Activated gamma-delta T cell (primary cell): ENCODE measurements around the gene CDH18.

Experiments
- DNase-seq: peaks from one replicate; lab custom pipeline; 2025; lab: John Stamatoyannopoulos, UW

CDH18 gene

GRCh38 chr5:19928562-19929421 lies 59.2 kb downstream of the CDH18 start:
- no peak for DNase-seq

GRCh38 chr5:19927919-19928318 lies 60.1 kb downstream of the CDH18 start:
- no peak for DNase-seq

- DNase-seq: no peak
Observed at GRCh38 chr5:19927170-19927569, 60.8 kb downstream of the CDH18 start.

- no peak for DNase-seq
Observed at GRCh38 chr5:19923742-19924141, 64.3 kb downstream of the CDH18 start.

- DNase-seq: no peak
Observed at GRCh38 chr5:19920761-19921160, 67.2 kb downstream of the CDH18 start.

- no peak for DNase-seq
Observed at GRCh38 chr5:19918780-19919179, 69.2 kb downstream of the CDH18 start.

GRCh38 chr5:19917588-19918122 lies 70.3 kb downstream of the CDH18 start:
- no peak for DNase-seq

- no peak for DNase-seq
Observed at GRCh38 chr5:19910136-19910535, 77.9 kb downstream of the CDH18 start.

- no peak for DNase-seq
Observed at GRCh38 chr5:19904766-19905165, 83.2 kb downstream of the CDH18 start.

- DNase-seq: no peak
Observed at GRCh38 chr5:19903611-19904010, 84.4 kb downstream of the CDH18 start.

- DNase-seq: no peak
Observed at GRCh38 chr5:19902316-19902934, 85.6 kb downstream of the CDH18 start.

GRCh38 chr5:19900269-19900668 lies 87.7 kb downstream of the CDH18 start:
- DNase-seq: no peak

- no peak for DNase-seq
Observed at GRCh38 chr5:19891658-19892057, 96.3 kb downstream of the CDH18 start.

GRCh38 chr5:19886123-19886917 lies 101.7 kb downstream of the CDH18 start:
- no peak for DNase-seq

- DNase-seq: no peak
Observed at GRCh38 chr5:19885040-19885824, 102.8 kb downstream of the CDH18 start.

- no peak for DNase-seq
Observed at GRCh38 chr5:19880859-19881436, 107.1 kb downstream of the CDH18 start.

GRCh38 chr5:19880458-19880857 lies 107.5 kb downstream of the CDH18 start:
- DNase-seq: no peak

- no peak for DNase-seq
Observed at GRCh38 chr5:19874811-19875210, 113.2 kb downstream of the CDH18 start.

GRCh38 chr5:19866090-19866450 lies 121.9 kb downstream of the CDH18 start:
- no peak for DNase-seq

- DNase-seq: no peak
Observed at GRCh38 chr5:19865336-19866089, 122.5 kb downstream of the CDH18 start.

GRCh38 chr5:19862711-19863110 lies 125.3 kb downstream of the CDH18 start:
- no peak for DNase-seq
